Umbilical cord (tissue), 2 donors: ENCODE data around the gene PKP2. TPM values are rescaled to one million over a fixed set of nuclear protein-coding genes. Genes with fewer than 3 reads are reported as not detected.
"Not testable (repeated sequence)": the region's sequence is repeated elsewhere in the genome, so short reads cannot be mapped to it uniquely, and the experiment has no call there.

ENCODE experiments used
- DNase-seq: peaks from one replicate; pipeline ENCODE4 v3.0.0-alpha.2; 2015; ENCODE audit warnings: low spot score
- total RNA-seq: library from RNA; depleted of rRNA; stranded (reverse); fragments of >200 nt; gene quantifications from one replicate; pipeline ENCODE4 v1.2.3, GENCODE V29; 2014; ENCODE audit warnings: low replicate concordance; ENCODE audit not compliant: insufficient read depth

The PKP2 gene
- total RNA-seq, 1 donor from 2014 or later, result 45.7 TPM

DNA sequence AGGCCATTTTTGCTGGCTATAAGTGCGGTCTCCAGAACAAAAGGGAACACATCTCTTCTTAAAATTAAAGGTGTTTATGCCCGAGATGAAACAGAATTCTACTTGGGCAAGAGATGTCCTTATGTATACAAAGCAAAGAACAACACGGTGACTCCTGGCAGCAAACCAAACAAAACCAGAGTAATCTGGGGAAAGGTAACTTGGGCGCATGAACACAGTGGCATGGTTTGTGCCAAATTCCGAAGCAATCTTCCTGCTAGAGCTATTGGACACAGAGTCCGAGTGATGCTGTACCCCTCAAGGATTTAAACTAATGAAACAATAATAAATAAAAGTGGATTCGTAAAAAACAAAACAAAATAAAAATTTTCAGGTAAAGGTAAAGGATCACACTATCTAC is 33.4 kb downstream of the PKP2 start:
- DNase-seq, result no peak

DNA sequence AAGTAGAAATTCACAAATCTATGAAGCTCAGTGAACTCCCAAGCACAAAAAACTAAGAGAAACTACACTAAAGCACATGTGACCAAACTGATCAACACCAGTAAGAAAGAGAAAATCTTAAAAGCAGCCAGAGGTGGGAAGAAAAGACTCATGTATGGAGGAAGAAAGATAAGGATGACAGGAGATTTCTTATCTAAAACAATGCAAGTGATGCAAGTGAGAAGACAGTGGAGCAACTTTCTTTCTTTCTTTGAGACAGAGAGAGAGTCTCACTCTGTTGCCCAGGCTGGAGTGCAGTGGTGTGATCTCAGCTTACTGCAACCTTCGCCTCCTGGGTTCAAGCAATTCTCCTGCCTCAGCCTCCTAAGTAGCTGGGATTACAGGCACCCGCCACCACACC is 34.9 kb downstream of the PKP2 start:
- not testable (repeated sequence) for DNase-seq

- peak; percentile 32 for DNase-seq
These were observed 36.4 kb downstream of the PKP2 start for GRCh38 chr12:32860192-32860591.

GRCh38 chr12:32859389-32859788 is 37.2 kb downstream of the PKP2 start:
- DNase-seq, result no peak

DNA sequence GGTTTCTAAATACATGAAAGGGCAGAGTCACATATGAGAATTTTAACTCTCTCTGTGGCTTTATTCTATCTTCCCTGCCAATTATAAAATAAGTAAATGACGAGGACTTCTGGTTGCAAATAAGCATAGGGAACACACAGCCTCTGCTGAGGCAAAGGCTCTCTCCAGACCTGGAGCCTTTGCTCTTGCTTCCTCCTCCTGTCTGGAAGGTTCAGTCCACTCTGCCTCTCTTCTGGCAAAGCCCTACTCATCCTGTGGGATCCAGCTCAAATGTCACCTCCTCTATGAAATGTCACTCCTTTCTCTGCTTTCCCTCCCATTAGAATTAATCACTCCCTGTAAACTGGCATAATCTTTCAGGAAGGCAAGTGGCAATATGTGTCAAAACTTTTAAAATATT is 41.9 kb downstream of the PKP2 start:
- no peak for DNase-seq

- peak; percentile 78 for DNase-seq
These were observed 42.5 kb downstream of the PKP2 start for GRCh38 chr12:32854097-32854496.

DNA sequence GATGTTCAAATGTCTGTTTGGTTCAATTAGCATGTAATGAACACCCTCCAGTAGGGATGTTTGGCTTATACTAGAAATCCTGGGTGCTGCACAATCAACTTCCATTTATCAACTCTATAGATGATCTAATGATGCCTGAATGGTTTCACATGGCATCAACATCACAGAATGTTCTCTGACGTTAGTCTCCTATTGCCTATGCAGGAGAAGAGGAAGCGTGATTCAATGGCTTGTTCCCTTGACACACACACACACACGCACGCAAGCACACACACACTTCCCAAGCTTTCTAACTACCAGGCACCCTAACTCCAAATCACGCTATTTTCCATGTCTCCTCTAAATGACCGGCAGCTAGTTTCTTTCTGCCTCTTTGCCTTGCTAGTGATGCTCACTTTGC is 49.3 kb downstream of the PKP2 start:
- DNase-seq, result no peak

GRCh38 chr12:32846053-32846452 is 50.5 kb downstream of the PKP2 start:
- DNase-seq, result no peak

DNA sequence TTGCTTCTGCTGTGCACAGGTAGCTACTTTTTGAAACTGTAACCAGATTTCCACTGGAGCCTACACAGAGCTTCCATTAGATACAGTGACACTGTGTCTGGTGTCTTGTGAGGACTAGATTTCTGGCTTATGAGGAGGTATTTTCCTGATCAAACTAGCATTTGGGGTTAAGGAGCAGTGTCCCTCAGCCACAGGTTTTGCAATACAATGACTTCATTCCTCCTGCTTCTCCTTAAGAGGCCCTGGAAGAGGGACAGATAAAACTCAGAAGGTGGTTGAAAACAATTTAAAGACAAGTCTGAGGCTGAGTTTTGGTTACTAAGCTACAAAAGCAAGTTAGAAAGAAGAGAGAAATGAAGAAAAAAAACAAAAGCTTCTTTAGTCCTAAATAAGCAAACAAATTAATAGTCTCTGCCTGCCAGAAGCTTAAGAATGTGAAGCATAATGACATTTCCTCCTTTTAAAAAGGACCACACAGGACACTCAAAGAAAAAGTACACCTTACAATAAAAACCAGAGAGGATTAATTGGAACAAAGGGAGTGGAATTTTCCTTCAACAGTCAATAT is 53.0 kb downstream of the PKP2 start:
- DNase-seq, result peak; percentile 22

DNA sequence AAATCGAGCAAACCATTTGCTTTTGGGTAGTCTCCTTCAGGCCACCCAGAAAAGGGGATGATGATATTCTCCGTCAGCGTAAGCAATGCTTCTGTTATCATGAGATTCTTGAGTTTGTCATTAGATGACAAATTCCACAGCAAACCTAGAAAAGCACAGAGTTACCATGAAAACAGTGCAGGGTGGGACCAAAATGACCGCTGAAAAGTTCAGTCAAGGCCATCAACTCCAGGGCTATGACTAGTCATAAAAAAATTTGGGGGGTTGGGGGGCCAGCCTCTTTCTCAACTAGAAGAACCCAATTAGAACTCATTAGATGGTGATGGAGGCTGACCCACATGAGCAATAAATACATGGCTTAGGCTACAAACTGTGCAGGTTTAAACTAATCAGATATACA is 55.5 kb downstream of the PKP2 start:
- DNase-seq, result no peak

- no peak for DNase-seq
These were observed 56.7 kb downstream of the PKP2 start for GRCh38 chr12:32839828-32840227.

GRCh38 chr12:32837974-32838373 is 58.6 kb downstream of the PKP2 start:
- DNase-seq, result no peak

DNA sequence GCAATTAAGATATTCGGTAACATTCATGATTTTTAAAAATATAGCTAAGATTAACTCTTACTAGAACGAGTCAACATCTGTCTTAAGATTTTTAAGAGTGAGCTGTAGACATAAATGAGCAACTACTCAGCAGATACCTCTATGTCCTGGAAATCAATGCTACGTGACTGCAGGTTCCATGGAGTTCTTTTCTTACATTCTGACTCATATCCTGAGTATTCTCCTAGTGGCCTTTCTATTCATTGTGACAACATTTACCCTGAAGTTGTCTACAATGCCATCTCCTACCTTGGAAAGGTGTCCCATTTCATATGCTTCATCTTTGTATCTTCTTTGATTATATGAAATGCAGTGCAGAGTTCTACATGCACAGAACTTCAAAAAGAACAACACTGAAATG is 59.9 kb downstream of the PKP2 start:
- DNase-seq, result no peak

GRCh38 chr12:32834122-32834521 is 62.5 kb downstream of the PKP2 start:
- DNase-seq, result no peak

- no peak for DNase-seq
These were observed 68.0 kb downstream of the PKP2 start for GRCh38 chr12:32828552-32828951.

DNA sequence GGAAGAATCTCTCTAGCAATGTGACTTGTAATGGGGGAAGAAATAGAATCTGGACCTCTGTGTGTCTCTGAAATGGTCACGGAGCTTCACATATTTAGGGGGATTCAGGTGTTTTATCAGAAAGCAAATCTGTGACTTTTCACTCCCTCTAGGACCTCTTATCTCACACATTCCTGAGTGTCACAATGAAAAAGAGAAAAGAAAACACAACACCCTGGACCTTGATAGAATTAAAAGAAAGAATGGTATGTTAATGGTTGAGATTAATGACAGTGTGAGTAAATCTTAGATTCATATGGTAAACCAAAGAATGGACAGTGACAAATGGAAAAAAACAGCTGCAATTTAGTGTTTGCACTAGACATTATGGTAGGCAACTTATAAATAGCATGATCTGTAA is 68.5 kb downstream of the PKP2 start:
- no peak for DNase-seq

- DNase-seq, result peak; percentile 68
These were observed 69.7 kb downstream of the PKP2 start for GRCh38 chr12:32826807-32827412.

DNA sequence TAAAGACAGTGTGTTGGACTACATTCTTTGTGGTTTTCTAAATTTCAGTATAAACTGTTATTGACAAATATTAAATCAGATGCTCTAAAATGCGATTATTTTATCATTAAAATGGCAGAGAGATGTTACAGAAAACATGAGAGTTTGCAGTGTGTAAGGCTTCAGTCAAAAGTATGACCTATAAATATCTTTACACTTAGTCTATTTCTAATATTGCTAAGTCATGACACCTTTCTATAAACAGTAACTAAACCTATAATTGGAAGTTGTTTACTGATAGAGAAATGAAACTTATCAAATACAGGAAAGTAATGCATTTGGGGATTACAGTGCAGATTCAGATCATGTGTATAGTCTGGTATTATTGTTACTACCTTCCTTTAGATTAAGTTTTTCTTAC is 72.0 kb downstream of the PKP2 start:
- no peak for DNase-seq

GRCh38 chr12:32822344-32822743 is 74.2 kb downstream of the PKP2 start:
- no peak for DNase-seq

DNA sequence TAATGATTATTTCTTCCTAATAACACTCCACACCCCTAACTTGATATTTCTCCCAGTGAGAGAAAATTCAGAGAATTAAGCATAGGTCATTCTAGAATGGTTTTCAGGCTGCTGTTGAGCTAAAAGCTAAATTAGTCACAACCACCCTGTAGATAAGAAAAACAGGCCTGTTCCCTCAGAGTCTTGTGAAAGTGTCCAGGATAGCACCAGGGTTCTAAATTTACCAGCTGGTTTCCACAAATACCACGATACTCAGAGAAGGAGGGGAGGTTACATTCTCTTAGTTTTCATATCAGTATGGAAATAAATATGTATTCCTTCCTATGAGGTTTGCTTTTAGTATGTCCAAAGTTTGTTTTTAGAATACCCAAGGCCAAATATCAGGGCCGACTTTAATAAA is 74.9 kb downstream of the PKP2 start:
- DNase-seq, result peak; percentile 91

DNA sequence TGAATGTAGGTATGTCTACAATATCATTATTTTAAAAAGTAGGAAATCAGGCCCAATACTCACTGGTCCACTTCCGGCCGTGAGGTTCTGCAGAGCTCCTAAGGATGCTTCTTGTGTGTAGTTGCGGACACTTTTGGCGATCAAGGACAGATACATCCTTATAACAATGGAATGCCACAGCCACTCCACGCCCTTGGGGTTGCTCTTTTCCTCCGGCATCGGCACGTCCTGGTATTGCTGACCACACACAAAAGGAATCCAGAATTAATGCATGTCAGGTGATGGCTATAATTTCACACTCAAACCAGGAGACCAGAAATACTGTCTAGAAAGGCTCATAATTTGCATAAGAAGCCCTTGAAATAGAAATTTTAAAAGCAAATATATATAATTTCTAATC is 75.3 kb downstream of the PKP2 start:
- no peak for DNase-seq

DNA sequence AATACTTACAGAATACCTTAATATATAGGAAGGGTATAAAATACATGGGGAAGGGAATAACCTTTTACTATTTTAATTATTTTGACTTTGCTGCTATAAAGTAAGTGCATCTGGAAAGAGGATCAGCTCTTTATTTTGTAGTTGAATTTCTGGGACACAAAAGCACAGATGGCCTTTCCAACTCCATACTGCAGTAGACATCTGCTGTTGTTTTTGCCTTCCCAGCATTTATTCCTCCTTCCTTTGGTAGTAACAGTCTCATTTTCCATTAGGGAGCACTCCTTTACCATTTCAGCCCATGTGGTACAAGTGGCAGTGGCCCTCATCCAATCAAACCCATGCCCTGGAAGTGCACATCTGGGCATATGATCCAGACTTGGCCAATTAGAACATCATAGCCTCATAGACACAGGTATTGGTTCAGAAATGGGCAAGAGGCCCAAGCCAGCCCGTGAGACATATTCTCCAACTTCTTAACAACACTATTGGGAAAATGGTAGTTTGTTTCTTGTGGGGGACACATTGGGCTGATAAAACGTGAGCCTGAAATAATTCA is 76.1 kb downstream of the PKP2 start:
- no peak for DNase-seq

DNA sequence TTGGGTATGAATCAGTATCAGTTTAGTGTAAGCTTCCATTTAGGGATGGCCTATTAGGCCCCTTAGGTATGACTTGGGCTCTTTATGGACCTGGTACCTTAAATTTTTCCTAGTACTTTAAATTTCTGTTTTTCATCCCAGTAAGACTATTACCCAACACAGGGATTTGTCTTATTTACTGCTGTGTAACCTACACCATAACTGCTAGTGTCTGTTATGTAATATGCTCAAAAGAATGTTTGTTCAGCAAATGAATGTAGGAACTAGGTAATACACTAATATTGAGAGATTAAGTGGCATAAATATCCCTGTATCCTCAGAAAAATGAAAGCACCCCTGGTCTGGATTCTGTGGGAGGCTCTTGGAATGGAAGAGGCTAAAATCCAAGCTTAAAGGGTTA is 77.2 kb downstream of the PKP2 start:
- peak; percentile 44 for DNase-seq
